Esophagus squamous epithelium (tissue), 5 donors: Measurements from ENCODE around the gene ATOH1. TPM values are rescaled to one million over a fixed set of nuclear protein-coding genes. Genes with fewer than 3 reads are reported as not detected.

ENCODE experiments used
- DNase-seq: peaks from one replicate; lab custom pipeline; 2025; lab: John Stamatoyannopoulos, UW
- H3K27ac ChIP-seq, 4 donors: fragments of 200-600 bp; sonication (generic); one replicate each; pipeline ENCODE4 v1.5.1; 2016 to 2019; ENCODE audit warnings: mild to moderate bottlenecking in 1 of 4
- H3K27me3 ChIP-seq, 4 donors: fragments of 200-600 bp; sonication (generic); 1 replicate in 3 of 4; 2 replicates in 1 of 4; pipeline versions ENCODE4 v1.5.1 to v1.6.0; 2017 to 2021; ENCODE audit warnings: antibody characterized with exemption in 1 of 4
- H3K36me3 ChIP-seq, 3 donors: fragments of 200-600 bp; sonication (generic); one replicate each; pipeline ENCODE4 v1.5.1; 2016 to 2019
- H3K4me1 ChIP-seq, 3 donors: fragments of 200-600 bp; sonication (generic); one replicate each; pipeline ENCODE4 v1.5.1; 2017 to 2019
- H3K4me3 ChIP-seq, 4 donors: fragments of 200-600 bp; sonication (generic); 1 replicate in 3 of 4; 2 replicates in 1 of 4; pipeline ENCODE4 v1.5.1; 2016 to 2019; ENCODE audit warnings: mild to moderate bottlenecking in 2 of 4, moderate library complexity in 1 of 4
- H3K9me3 ChIP-seq, 3 donors: fragments of 200-600 bp; sonication (generic); one replicate each; pipeline ENCODE4 v1.5.1; 2016 to 2019
- POLR2A ChIP-seq, 4 donors: fragments of 450-650 bp; IDR thresholded peaks; one replicate each; pipeline ENCODE4 v1.6.1; 2017; ENCODE audit warnings: antibody characterized with exemption in 4 of 4, mild to moderate bottlenecking in 4 of 4, moderate library complexity in 3 of 4
- WGBS, 2 donors: methylation state at CpG; one replicate each; pipeline ENCODE4 v1.1.5; 2018; 5-methylcytosine and 5-hydroxymethylcytosine counted together
- intact Hi-C: fragments of 100-400 bp; cut with DNase I; formaldehyde crosslinking; loops from one replicate; pipeline ENCODE4 v1.15.0; 2022
- total RNA-seq, 4 donors: library from RNA; depleted of rRNA; stranded (reverse); fragments of >200 nt; gene quantifications; one replicate each; pipeline ENCODE4 v1.1.0, GENCODE V29; 2016
- TF ChIP-seq, protein P1 (sequence below), 6 experiments: fragments of 450-650 bp in 4 of 6; fragments of 200-600 bp in 2 of 6; sonication (generic) in 2 of 6; IDR thresholded peaks; one replicate each; pipeline ENCODE4 v1.5.1; 2016 to 2019; ENCODE audit warnings: antibody characterized with exemption in 6 of 6, mild to moderate bottlenecking in 4 of 6, moderate library complexity in 4 of 6
- donor health status: DM: yes; HTN: yes; CAD: no.

The ATOH1 gene
- total RNA-seq = not detected

DNA sequence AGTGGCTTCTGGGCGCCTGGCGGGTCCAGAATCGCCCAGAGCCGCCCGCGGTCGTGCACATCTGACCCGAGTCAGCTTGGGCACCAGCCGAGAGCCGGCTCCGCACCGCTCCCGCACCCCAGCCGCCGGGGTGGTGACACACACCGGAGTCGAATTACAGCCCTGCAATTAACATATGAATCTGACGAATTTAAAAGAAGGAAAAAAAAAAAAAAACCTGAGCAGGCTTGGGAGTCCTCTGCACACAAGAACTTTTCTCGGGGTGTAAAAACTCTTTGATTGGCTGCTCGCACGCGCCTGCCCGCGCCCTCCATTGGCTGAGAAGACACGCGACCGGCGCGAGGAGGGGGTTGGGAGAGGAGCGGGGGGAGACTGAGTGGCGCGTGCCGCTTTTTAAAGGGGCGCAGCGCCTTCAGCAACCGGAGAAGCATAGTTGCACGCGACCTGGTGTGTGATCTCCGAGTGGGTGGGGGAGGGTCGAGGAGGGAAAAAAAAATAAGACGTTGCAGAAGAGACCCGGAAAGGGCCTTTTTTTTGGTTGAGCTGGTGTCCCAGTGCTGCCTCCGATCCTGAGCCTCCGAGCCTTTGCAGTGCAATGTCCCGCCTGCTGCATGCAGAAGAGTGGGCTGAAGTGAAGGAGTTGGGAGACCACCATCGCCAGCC is at the start of gene ATOH1:
TSS of gene ATOH1 (plus strand) at position 422 of the 663 bp plus-strand sequence. CDS start at position 596, 174 bp downstream.
- WGBS, 2 donors = 1% methylated on average over 41 to 43 of the region's 46 CpGs
- Histone ChIP-seq H3K4me1 (peaks cover 27 to 41% (median 28%) of the 10 kb centered on the region in 3 donors), H3K27me3 (peaks cover 11 to 83% (median 42%) of the 10 kb centered on the region in 4 donors), H3K9me3 (no peaks in the 10 kb centered on the region), H3K36me3 (no peaks in the 10 kb centered on the region), H3K4me3 (peak within 1 kb of the TSS; percentile 14 to 60 (median 37)), H3K27ac (no peak within 1 kb of the TSS)
- TF ChIP-seq POLR2A (IDR thresholded peaks at IDR 0.05) = no peak
- TF ChIP-seq, protein P1, sequence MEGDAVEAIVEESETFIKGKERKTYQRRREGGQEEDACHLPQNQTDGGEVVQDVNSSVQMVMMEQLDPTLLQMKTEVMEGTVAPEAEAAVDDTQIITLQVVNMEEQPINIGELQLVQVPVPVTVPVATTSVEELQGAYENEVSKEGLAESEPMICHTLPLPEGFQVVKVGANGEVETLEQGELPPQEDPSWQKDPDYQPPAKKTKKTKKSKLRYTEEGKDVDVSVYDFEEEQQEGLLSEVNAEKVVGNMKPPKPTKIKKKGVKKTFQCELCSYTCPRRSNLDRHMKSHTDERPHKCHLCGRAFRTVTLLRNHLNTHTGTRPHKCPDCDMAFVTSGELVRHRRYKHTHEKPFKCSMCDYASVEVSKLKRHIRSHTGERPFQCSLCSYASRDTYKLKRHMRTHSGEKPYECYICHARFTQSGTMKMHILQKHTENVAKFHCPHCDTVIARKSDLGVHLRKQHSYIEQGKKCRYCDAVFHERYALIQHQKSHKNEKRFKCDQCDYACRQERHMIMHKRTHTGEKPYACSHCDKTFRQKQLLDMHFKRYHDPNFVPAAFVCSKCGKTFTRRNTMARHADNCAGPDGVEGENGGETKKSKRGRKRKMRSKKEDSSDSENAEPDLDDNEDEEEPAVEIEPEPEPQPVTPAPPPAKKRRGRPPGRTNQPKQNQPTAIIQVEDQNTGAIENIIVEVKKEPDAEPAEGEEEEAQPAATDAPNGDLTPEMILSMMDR (IDR thresholded peaks at IDR 0.05) = no peak
- DNase-seq = no peak
- intact Hi-C loops = no loop called here

GRCh38 chr4:93779228-93779627 is 49.3 kb upstream of the ATOH1 start:
- no peak for TF ChIP-seq POLR2A (IDR thresholded peaks at IDR 0.05)
- TF ChIP-seq, protein P1 (IDR thresholded peaks at IDR 0.05) = no peak
- Histone ChIP-seq H3K36me3 (no peaks in the 10 kb centered on the region), H3K4me3 (no peak overlapping the region), H3K27ac (no peak overlapping the region), H3K4me1 (peaks cover 0 to 10% (median 0%) of the 10 kb centered on the region in 3 donors), H3K9me3 (no peaks in the 10 kb centered on the region), H3K27me3 (no peaks in the 10 kb centered on the region)
- 38 to 59% methylated on average over 2 of the region's 2 CpGs for WGBS, 2 donors
- DNase-seq = no peak
- intact Hi-C loops = no loop called here

DNA sequence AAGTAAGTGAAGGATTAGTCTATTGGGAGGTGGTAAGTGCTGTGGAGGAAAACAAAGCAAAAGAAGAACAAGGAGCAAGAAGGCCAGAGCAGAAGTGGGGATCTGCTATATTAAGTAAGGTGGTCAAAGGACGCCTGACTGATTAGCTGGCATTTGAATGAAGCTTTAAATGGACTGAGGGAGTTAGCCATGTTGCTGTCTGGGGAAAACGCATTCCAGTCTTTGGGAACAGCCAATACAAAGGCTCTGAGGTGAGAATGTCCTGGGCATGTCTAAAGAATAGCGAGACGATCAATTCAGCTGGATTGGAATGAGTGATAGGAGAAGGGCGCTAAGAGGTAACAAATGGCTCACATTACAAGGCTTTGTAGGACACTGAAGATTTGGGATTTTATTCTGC is 48.5 kb upstream of the ATOH1 start:
- no peaks in the 10 kb centered on the region for H3K9me3 ChIP-seq
- WGBS, 2 donors = 88 to 94% methylated on average over 5 of the region's 5 CpGs
- TF ChIP-seq, protein P1 (IDR thresholded peaks at IDR 0.05) = no peak
- no peak for TF ChIP-seq POLR2A (IDR thresholded peaks at IDR 0.05)
- intact Hi-C loops = no loop called here
- H3K27me3 ChIP-seq = no peaks in the 10 kb centered on the region
- DNase-seq = no peak
- H3K4me3 ChIP-seq = no peak overlapping the region
- peaks cover 0 to 10% (median 0%) of the 10 kb centered on the region in 3 donors for H3K4me1 ChIP-seq
- no peaks in the 10 kb centered on the region for H3K36me3 ChIP-seq
- H3K27ac ChIP-seq = no peak overlapping the region

DNA sequence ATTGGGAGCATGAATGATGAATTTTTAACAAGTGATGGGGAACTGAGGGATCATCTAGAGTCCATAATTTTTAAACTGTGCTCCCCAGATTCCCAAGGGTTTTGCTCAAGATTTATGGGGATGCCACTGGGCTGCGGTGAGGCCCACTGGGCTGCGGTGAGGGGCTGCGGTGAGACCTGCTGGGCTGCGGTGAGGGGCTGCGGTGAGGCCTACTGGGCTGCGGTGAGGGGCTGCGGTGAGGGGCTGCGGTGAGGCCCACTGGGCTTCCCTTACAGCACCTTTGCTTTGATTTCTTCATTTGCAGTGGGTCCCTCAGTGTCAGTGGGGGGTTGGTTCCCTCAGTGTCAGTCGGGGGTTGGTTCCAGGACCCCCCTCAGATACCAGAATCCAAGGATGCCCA is 47.4 kb upstream of the ATOH1 start:
- TF ChIP-seq POLR2A (IDR thresholded peaks at IDR 0.05) = no peak
- TF ChIP-seq, protein P1 (IDR thresholded peaks at IDR 0.05) = no peak
- H3K4me3 ChIP-seq = no peak overlapping the region
- WGBS, 2 donors = 73 to 94% methylated on average over 2 to 9 of the region's 9 CpGs
- H3K9me3 ChIP-seq = no peaks in the 10 kb centered on the region
- H3K4me1 ChIP-seq = peaks cover 0 to 10% (median 0%) of the 10 kb centered on the region in 3 donors
- H3K27me3 ChIP-seq = no peaks in the 10 kb centered on the region
- intact Hi-C loops = no loop called here
- H3K27ac ChIP-seq = no peak overlapping the region
- no peak for DNase-seq
- H3K36me3 ChIP-seq = no peaks in the 10 kb centered on the region

DNA sequence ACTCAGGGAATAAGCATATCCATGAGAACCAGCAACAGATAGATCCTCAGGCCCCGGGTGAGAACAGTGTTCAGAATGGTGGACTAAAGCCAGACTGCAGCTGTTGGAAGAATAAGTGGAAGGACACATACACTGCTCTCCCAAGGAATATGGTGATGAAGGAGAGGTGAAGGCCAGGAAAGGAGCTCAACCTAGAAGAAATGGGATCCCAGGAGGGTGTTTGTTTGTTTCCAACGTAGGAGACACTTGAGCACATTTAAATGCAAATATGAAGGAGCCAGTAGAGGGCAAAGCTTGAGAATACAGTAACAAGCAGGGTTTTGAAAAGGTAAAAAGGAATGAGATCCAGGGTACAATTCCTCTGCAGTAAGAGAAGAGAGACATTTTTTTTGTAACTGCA is 42.4 kb upstream of the ATOH1 start:
- H3K27ac ChIP-seq = no peak overlapping the region
- 66 to 67% methylated on average over 2 of the region's 2 CpGs for WGBS, 2 donors
- H3K36me3 ChIP-seq = no peaks in the 10 kb centered on the region
- intact Hi-C loops = no loop called here
- TF ChIP-seq POLR2A (IDR thresholded peaks at IDR 0.05) = no peak
- TF ChIP-seq, protein P1 (IDR thresholded peaks at IDR 0.05) = no peak
- no peaks in the 10 kb centered on the region for H3K27me3 ChIP-seq
- H3K4me1 ChIP-seq = no peaks in the 10 kb centered on the region
- H3K9me3 ChIP-seq = no peaks in the 10 kb centered on the region
- H3K4me3 ChIP-seq = no peak overlapping the region
- no peak for DNase-seq
